Chondrocyte (in vitro differentiated cells): ENCODE data around the gene NPR3. TPM values are rescaled to one million over a fixed set of nuclear protein-coding genes. Genes with fewer than 3 reads are reported as not detected.
A peak's percentile ranks its signal among the peaks of the same experiment; 100 is the strongest.

Experiments
- DNase-seq: peaks from one replicate; pipeline ENCODE4 v3.0.0; 2021; ENCODE audit warnings: mixed read lengths, low spot score
- H3K27ac Mint-ChIP-seq: one replicate; pipeline ENCODE4 v1.8.0; 2021; ENCODE audit warnings: mild to moderate bottlenecking, moderate library complexity, mixed read lengths; ENCODE audit not compliant: unreplicated experiment
- H3K27me3 Mint-ChIP-seq: 2 replicates; pipeline ENCODE4 v1.8.0; 2021; ENCODE audit warnings: low read depth, mixed read lengths
- H3K36me3 Mint-ChIP-seq: 2 replicates; pipeline ENCODE4 v1.8.0; 2021; ENCODE audit warnings: low read depth, mixed read lengths
- H3K4me1 Mint-ChIP-seq: 2 replicates; pipeline ENCODE4 v1.8.0; 2021; ENCODE audit warnings: low read depth, mild to moderate bottlenecking, mixed read lengths
- H3K4me3 Mint-ChIP-seq: one replicate; pipeline ENCODE4 v1.8.0; 2021; ENCODE audit warnings: mild to moderate bottlenecking, moderate library complexity, mixed read lengths; ENCODE audit not compliant: unreplicated experiment
- H3K9me3 Mint-ChIP-seq: 2 replicates; pipeline ENCODE4 v1.8.0; 2021; ENCODE audit warnings: low read depth, mixed read lengths
- total RNA-seq: library from RNA; stranded (reverse); gene quantifications from 3 replicates; pipeline ENCODE4 v1.2.1, GENCODE V29; 2021
- TF ChIP-seq, protein P1 (sequence below): fragments of 200-600 bp; sonication (generic); IDR thresholded peaks from 2 replicates; pipeline ENCODE4 v1.5.0; 2021; ENCODE audit warnings: antibody characterized with exemption, mild to moderate bottlenecking, moderate library complexity

NPR3 gene
- total RNA-seq, 1 donor from 2014 or later: 261 TPM

- DNase-seq: peak; percentile 96
- TF ChIP-seq, protein P1, sequence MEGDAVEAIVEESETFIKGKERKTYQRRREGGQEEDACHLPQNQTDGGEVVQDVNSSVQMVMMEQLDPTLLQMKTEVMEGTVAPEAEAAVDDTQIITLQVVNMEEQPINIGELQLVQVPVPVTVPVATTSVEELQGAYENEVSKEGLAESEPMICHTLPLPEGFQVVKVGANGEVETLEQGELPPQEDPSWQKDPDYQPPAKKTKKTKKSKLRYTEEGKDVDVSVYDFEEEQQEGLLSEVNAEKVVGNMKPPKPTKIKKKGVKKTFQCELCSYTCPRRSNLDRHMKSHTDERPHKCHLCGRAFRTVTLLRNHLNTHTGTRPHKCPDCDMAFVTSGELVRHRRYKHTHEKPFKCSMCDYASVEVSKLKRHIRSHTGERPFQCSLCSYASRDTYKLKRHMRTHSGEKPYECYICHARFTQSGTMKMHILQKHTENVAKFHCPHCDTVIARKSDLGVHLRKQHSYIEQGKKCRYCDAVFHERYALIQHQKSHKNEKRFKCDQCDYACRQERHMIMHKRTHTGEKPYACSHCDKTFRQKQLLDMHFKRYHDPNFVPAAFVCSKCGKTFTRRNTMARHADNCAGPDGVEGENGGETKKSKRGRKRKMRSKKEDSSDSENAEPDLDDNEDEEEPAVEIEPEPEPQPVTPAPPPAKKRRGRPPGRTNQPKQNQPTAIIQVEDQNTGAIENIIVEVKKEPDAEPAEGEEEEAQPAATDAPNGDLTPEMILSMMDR: no peak
- Mint-ChIP-seq H3K27ac (peak overlapping the region; percentile 93), H3K4me3 (peak overlapping the region; percentile 97), H3K36me3 (peaks cover 11% of the 10 kb centered on the region), H3K27me3 (no peaks in the 10 kb centered on the region), H3K4me1 (peaks cover 40% of the 10 kb centered on the region), H3K9me3 (no peaks in the 10 kb centered on the region)
Observed at GRCh38 chr5:32711681-32712480, 760 bp downstream of the NPR3 start.

DNA sequence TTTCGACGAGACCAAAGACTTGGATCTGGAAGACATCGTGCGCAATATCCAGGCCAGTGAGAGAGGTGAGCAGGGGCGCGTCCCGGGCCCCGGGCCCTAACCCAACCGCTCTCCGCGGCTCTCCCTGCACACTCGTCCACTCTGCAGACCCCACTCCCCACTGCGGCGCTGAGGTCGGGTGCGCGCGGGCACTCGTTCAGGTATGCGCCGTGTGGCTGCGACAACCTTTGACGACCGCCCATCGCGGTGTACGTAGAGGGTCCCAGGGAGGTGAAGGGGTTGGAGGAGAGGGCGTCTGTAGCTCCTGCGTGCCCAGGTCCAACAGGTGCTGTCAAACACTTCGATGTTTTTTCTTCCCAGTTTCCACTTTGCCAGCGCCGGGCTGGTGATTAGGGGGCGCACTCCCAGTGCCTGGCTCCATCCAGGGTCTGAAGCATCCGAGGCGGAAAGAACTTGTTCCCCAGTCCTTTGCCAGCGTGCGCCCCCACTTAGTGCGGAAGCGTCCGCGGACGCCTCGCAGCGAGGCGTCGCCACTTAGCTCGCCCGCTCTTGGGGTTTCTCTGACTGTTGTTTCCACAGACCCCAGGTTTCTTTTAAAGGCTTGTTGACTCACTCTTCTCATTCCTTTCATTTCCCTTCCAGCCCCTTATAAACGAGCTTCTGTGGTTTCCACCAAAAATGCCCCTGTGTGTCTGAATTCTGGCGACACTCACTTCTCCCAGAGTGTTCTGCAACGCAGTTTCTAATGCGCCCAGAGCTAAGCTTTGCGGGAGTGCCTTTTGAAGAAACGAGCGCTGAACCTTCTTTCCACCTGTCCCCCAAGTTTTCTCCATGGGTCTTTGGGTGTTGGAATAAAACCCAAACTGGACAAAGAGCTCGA lies 1.6 kb downstream of the NPR3 start:
- H3K4me1 Mint-ChIP-seq: peaks cover 43% of the 10 kb centered on the region
- H3K4me3 Mint-ChIP-seq: peak overlapping the region; percentile 97
- peaks cover 19% of the 10 kb centered on the region for H3K36me3 Mint-ChIP-seq
- no peak for DNase-seq
- H3K27ac Mint-ChIP-seq: peak overlapping the region; percentile 93
- H3K27me3 Mint-ChIP-seq: no peaks in the 10 kb centered on the region
- TF ChIP-seq, protein P1: peak; percentile 57
- peaks cover 4% of the 10 kb centered on the region for H3K9me3 Mint-ChIP-seq

DNA sequence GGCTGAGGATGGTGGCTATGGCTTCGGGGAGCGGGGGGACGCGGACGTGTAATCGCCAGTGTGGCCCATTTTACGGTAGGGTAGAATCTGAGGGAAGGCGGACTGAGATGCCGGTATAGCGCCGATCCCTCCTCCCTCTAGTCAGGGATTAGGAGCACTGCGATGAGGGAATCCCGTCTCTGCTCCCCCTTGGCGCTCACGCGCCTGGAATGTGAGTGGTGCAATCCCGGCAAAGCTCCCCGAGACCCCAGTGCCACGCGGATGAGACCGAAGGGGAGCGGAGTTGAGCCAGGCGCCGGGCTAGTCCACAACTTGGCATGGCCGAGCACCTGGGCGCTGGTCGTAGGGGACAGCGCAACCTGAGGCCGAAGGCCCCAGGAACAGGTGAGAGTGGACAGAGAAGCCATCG lies 2.2 kb downstream of the NPR3 start:
- Mint-ChIP-seq H3K27me3 (no peaks in the 10 kb centered on the region), H3K4me1 (peaks cover 43% of the 10 kb centered on the region), H3K4me3 (peak overlapping the region; percentile 97), H3K9me3 (peaks cover 8% of the 10 kb centered on the region), H3K36me3 (peaks cover 24% of the 10 kb centered on the region), H3K27ac (peak overlapping the region; percentile 93)
- DNase-seq: no peak
- TF ChIP-seq, protein P1: no peak

DNA sequence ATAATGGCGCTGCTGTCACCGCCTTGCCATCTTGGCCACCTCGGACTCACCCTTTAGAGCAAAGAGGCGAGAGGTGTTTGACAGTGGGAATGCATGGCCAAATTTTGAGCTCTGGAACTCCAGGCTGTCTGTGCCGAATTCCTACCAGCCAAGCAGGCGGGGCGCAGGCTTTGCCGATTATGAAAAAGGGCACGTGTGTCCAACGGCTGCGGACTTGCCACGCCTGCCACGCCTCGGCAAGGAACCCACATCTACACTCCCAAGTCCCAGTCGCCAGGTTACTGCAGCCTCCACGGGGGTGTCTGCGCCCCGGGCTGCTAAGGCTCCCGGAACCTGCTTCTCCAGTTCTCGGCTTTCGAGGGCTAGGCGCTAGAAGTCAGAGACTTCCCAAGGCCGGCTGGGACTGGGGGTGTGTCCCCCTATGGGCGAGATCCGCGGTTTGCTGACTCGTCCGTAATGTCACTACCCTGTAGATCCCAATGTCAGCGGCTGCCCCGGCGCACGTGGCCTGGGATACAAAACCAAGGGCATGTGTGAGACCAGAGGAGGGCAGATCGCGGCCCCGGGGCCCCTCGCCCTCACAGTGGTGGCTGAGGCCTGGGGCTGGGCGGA lies 2.8 kb downstream of the NPR3 start:
- H3K4me1 Mint-ChIP-seq: peaks cover 40% of the 10 kb centered on the region
- peak; percentile 92 for DNase-seq
- peaks cover 10% of the 10 kb centered on the region for H3K9me3 Mint-ChIP-seq
- H3K4me3 Mint-ChIP-seq: peak overlapping the region; percentile 97
- peaks cover 28% of the 10 kb centered on the region for H3K36me3 Mint-ChIP-seq
- no peaks in the 10 kb centered on the region for H3K27me3 Mint-ChIP-seq
- H3K27ac Mint-ChIP-seq: peak overlapping the region; percentile 93
- TF ChIP-seq, protein P1: peak; percentile 39

DNA sequence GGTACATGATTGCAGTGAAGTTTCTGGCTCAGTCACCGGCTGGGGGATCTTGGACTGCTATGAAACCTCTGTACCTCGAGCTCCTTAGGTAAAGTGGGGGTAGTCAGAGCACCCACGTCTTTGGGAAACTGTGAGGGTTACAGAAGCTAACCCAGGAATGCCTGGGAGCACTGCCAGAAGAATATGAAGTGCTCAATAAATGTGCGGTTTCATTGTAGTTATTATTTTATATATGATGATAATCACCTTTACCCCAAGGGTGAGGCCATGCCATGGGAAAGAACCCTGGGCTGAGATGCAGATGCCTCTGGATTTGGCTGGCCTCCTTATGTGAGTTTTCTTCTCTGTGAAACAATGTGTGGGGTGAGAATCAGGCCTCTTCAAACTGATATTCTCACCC lies 3.7 kb downstream of the NPR3 start:
- no peak for DNase-seq
- Mint-ChIP-seq H3K27ac (peak overlapping the region; percentile 93), H3K27me3 (no peaks in the 10 kb centered on the region), H3K4me3 (peak overlapping the region; percentile 97), H3K4me1 (peaks cover 41% of the 10 kb centered on the region), H3K36me3 (peaks cover 38% of the 10 kb centered on the region), H3K9me3 (peaks cover 18% of the 10 kb centered on the region)
- TF ChIP-seq, protein P1: no peak
